Measurements from ENCODE around the gene PAQR9. TPM values are rescaled to one million over a fixed set of nuclear protein-coding genes. Genes with fewer than 3 reads are reported as not detected.

Gene PAQR9
- total and polyA plus RNA-seq, 2 donors (not counting 3 experiments of a cell fraction or from before 2014, with no cell fraction given), result not detected

GRCh38 chr3:143000528-143000927 lies 37.1 kb upstream of the PAQR9 start:
- no peaks in the 10 kb centered on the region for H3K9me3 ChIP-seq (replicated peaks; ENCODE audit: control insufficient read depth, insufficient read depth, low read length)
- H3K4me1 ChIP-seq (ENCODE audit: control insufficient read depth, extremely low read depth, insufficient read depth, low read length), result peaks cover 16% of the 10 kb centered on the region
- H3K27me3 ChIP-seq (ENCODE audit: control insufficient read depth in 2 of 2, insufficient read depth in 2 of 2, low read length in 2 of 2), result peaks cover 0 to 2% of the 10 kb centered on the region in 2 experiments
- H3K4me2 ChIP-seq (ENCODE audit: insufficient read depth, low read length), result peak overlapping the region; percentile 93
- TF ChIP-seq EZH2 (IDR thresholded peaks at IDR 0.05; ENCODE audit: borderline replicate concordance, low read depth, low read length, severe bottlenecking), result no peak
- no peak for TF ChIP-seq FOS (IDR thresholded peaks at IDR 0.05; ENCODE audit: borderline replicate concordance, insufficient read depth, low read length)
- no peak for TF ChIP-seq MYC (IDR thresholded peaks at IDR 0.05; ENCODE audit: low read depth, low read length)
- TF ChIP-seq POLR2AphosphoS5 (IDR thresholded peaks at IDR 0.05; ENCODE audit: insufficient read depth, low read depth, low read length), result no peak
- no peak for TF ChIP-seq POLR2A (IDR thresholded peaks at IDR 0.05; ENCODE audit: low read depth, low read length)
- TF ChIP-seq GATA2 (IDR thresholded peaks at IDR 0.05; ENCODE audit: insufficient read depth, insufficient read length, low read depth, low read length), result no peak
- no peak for TF ChIP-seq CTCF (IDR thresholded peaks at IDR 0.05; ENCODE audit: extremely low read depth in 1 of 2, insufficient read depth in 1 of 2, low read depth in 1 of 2, low read length in 2 of 2)
- no peak for TF ChIP-seq MAX (IDR thresholded peaks at IDR 0.05; ENCODE audit: insufficient read depth, insufficient read length)
- no peak for TF ChIP-seq JUN (IDR thresholded peaks at IDR 0.05; ENCODE audit: borderline replicate concordance, insufficient read depth, insufficient read length, low read depth)
- H3K9ac ChIP-seq (replicated peaks; ENCODE audit: extremely low read depth, insufficient read depth, low read length), result peak overlapping the region; percentile 88
- peak overlapping the region; percentile 86 for H2AFZ ChIP-seq (ENCODE audit: low read depth, low read length)
- peak overlapping the region; percentile 72 for H3K27ac ChIP-seq (ENCODE audit: insufficient read depth, low read depth, low read length)
- peaks cover 40% of the 10 kb centered on the region for H3K79me2 ChIP-seq (ENCODE audit: control insufficient read depth, insufficient read depth, low read length)
- peaks cover 4% of the 10 kb centered on the region for H4K20me1 ChIP-seq (replicated peaks; ENCODE audit: control insufficient read depth, extremely low read depth, insufficient read depth, low read length)
- peak overlapping the region; percentile 73 to 93 (median 92) for H3K4me3 ChIP-seq (replicated peaks in 1 of 3; ENCODE audit: insufficient read depth in 1 of 3, low read depth in 1 of 3, low read length in 3 of 3)
- dilution Hi-C loops (cut with MboI; ENCODE audit: extremely low pct_ligation_motif_present, low sequenced_read_pairs), result no loop called here
- no TSS peak for BruUV-seq (replicated peaks)
- DNase-seq (ENCODE audit: low read depth, low spot score) (no peak), FAIRE-seq (no peak)
- H3K36me3 ChIP-seq (ENCODE audit: control insufficient read depth in 2 of 2, extremely low read depth in 1 of 2, insufficient read depth in 2 of 2, low read length in 2 of 2), result no peaks in the 10 kb centered on the region
- ChIA-PET POLR2A (interaction anchor here (1.0 to 1.3 kb wide), 3 partner anchors 11 to 971 kb away, joined by 3 to 4 read pairs (median 3); partner anchors contain the start of gene DIPK2A), CTCF (interaction anchor here (0.6 to 3.1 kb wide), 9 partner anchors 9 to 674 kb away, joined by 3 to 25 read pairs (median 5); partner anchors contain the start of gene ATR)
- intact Hi-C loops (cut with micrococcal nuclease), result loop anchor here (2.0 to 10.0 kb wide), 4 partner anchors 122 to 556 kb away; partner anchors contain the start of genes ATR, TRPC1 and XRN1
- H3K9me1 ChIP-seq (replicated peaks; ENCODE audit: control insufficient read depth, extremely low read depth, insufficient read depth, low read length), result no peaks in the 10 kb centered on the region

All from endothelial cell of umbilical vein (primary cell).